ENCODE data around the gene ILKAP. TPM values are rescaled to one million over a fixed set of nuclear protein-coding genes. Genes with fewer than 3 reads are reported as not detected.

Gene ILKAP
- total and polyA plus RNA-seq, 2 of the 4 experiments (the other 2 are of a cell fraction), result 13.3 to 44.2 TPM

DNA sequence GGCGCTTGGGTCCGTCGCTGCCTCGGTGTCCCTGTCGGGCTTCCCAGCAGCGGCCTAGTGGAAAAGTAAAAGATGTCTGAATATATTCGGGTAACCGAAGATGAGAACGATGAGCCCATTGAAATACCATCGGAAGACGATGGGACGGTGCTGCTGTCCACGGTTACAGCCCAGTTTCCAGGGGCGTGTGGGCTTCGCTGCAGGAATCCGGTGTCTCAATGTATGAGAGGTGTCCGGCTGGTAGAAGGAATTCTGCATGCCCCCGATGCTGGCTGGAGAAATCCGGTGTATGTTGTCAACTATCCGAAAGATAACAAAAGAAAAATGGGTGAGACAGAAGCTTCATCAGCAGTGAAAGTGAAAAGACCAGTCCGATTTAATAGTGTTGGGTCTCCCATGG, 28.3 kb upstream of the ILKAP start:
- Histone ChIP-seq H2BK120ac (ENCODE audit: low read depth, low read length) (no peak overlapping the region), H3K14ac (replicated peaks; ENCODE audit: low read depth, low read length) (no peak overlapping the region), H3K56ac (ENCODE audit: extremely low read depth, insufficient read depth, low read length) (no peak overlapping the region), H2BK15ac (ENCODE audit: low read depth, low read length) (no peak overlapping the region), H3K4ac (ENCODE audit: low read depth, low read length) (no peak overlapping the region), H4K20me1 (ENCODE audit: insufficient read depth, low read length) (no peaks in the 10 kb centered on the region), H3K9ac (ENCODE audit: low read depth, low read length) (no peak overlapping the region), H3K23ac (ENCODE audit: low read depth, low read length) (no peak overlapping the region), H2BK5ac (ENCODE audit: low read depth, low read length, poor library complexity, severe bottlenecking) (no peak overlapping the region), H3K9me3 (ENCODE audit: control insufficient read depth, insufficient read depth, low read length) (0 out of 2 replicates have a peak, but pooled peaks cover 2% of the 10 kb centered on the region), H4K5ac (ENCODE audit: low read depth, low read length) (no peak overlapping the region), H2AFZ (replicated peaks; ENCODE audit: low read length, poor library complexity) (no peak overlapping the region), H3K79me1 (ENCODE audit: low read depth in 1 of 2, low read length in 2 of 2) (no peaks in the 10 kb centered on the region; a peak in 1 of 4 replicates), H3K4me2 (ENCODE audit: low read depth, low read length) (no peak overlapping the region), H4K8ac (ENCODE audit: low read depth in 2 of 2, low read length in 2 of 2) (no peak overlapping the region), H3K4me3 (ENCODE audit: insufficient read depth, low read depth, low read length) (no peak overlapping the region), H3K27ac (ENCODE audit: insufficient read depth, low read length) (no peak overlapping the region), H2BK20ac (ENCODE audit: low read depth, low read length) (no peak overlapping the region), H3K27me3 (ENCODE audit: control insufficient read depth, insufficient read depth, low read length) (peaks cover 38% of the 10 kb centered on the region), H2AK5ac (ENCODE audit: low read depth, low read length) (no peak overlapping the region), H3K18ac (ENCODE audit: low read depth, low read length) (no peak overlapping the region), H3K36me3 (ENCODE audit: control insufficient read depth, insufficient read depth, low read length) (no peaks in the 10 kb centered on the region), H3K4me1 (ENCODE audit: control insufficient read depth, insufficient read depth, low read length) (peaks cover 3% of the 10 kb centered on the region; the same call in 1 of the 2 replicates), H3K9me1 (ENCODE audit: insufficient read depth, low read length) (no peaks in the 10 kb centered on the region), H2AK9ac (replicated peaks; ENCODE audit: low read depth, low read length, poor library complexity) (no peak overlapping the region), H4K91ac (ENCODE audit: insufficient read depth, low read depth, low read length) (no peak overlapping the region)
- CTCF ChIA-PET, result no interaction called here
- ATAC-seq (ENCODE audit: low read depth) (no peak), DNase-seq (no peak)
- BruUV-seq (replicated peaks), result no TSS peak
- intact Hi-C loops (cut with micrococcal nuclease), result no loop called here
- in situ Hi-C loops (cut with MboI; ENCODE audit: low sequenced_read_pairs), result no loop called here
- dilution Hi-C loops (cut with HindIII; ENCODE audit: low sequenced_read_pairs, unreplicated experiment), result no loop called here
- 82% methylated on average over 15 of the region's 21 CpGs; no CpG with 5 or more reads in 1 of the 2 experiments for WGBS, 2 experiments (ENCODE audit: extremely low coverage in 2 of 2, insufficient read length in 1 of 2)
- TF ChIP-seq CHD1 (IDR thresholded peaks at IDR 0.05; ENCODE audit: low read depth, low read length) (no peak), MAZ (IDR thresholded peaks at IDR 0.05; ENCODE audit: borderline replicate concordance, low read depth, low read length) (no peak), RFX5 (IDR thresholded peaks at IDR 0.05; ENCODE audit: low read depth, low read length) (no peak), ELK1 (IDR thresholded peaks at IDR 0.05; ENCODE audit: borderline replicate concordance, low read depth, low read length) (no peak), CEBPB (IDR thresholded peaks at IDR 0.05; ENCODE audit: low read depth, low read length) (no peak), MAFK (IDR thresholded peaks at IDR 0.05; ENCODE audit: low read depth, low read length) (no peak), POLR2A (IDR thresholded peaks at IDR 0.05; ENCODE audit: low read depth, low read length) (no peak)
- POLR2A ChIA-PET (ENCODE audit: unreplicated experiment), result no interaction called here
